Measurements from ENCODE around the gene SNAP91. TPM values are rescaled to one million over a fixed set of nuclear protein-coding genes. Genes with fewer than 3 reads are reported as not detected.
"Not testable (repeated sequence)": the region's sequence is repeated elsewhere in the genome, so short reads cannot be mapped to it uniquely, and the experiment has no call there.

SNAP91 gene
- total and polyA plus RNA-seq, 10 donors: 0.17 to 2.9 (median 1.5) TPM

DNA sequence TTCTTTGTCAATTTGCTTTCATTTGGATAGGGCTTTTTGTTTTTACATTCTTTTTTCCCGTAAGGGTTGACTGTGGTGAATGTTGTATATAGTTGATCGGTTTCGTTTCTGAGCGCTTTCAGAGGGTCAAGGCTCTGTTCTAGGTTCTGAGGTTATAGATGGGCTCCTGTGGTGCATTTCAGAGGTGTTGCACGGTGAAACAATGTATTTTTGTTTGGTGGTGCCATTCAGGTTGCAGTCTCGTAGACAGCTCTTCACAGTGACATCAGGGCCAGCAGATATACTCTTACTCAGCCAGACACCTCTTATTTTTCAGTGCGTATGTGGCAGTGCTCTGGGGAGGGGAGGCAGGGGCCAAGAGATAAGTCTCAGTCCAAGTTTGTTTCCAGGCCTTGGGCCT lies 72.1 kb downstream of the SNAP91 start:
- 74 to 89% (median 84%) methylated on average over 7 of the region's 7 CpGs for WGBS, 5 donors

DNA sequence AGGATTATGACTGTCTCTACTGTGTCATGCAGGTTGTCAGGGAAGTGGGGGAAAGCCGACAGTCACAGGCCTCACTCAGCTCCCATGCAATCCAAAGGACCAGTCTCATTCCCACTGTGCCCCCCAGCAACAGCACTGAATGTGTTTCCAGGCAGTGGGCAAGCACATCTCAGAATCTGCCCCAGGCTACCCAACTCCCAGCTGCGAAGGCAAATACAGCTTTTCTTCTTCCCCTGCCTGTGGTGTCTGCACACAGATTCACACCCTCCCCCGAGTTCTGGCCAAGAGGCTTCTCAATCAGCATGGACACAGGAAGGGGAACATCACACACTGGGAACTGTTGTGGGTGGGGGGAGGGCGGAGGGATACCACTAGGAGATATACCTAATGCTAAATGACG lies 75.3 kb downstream of the SNAP91 start:
- H3K36me3 ChIP-seq: no peaks in the 10 kb centered on the region
- no peaks in the 10 kb centered on the region for H3K27me3 ChIP-seq (replicated peaks in 1 of 7)
- WGBS, 5 donors: 60 to 79% (median 67%) methylated on average over 5 of the region's 5 CpGs
- H3K9me3 ChIP-seq: no peaks in the 10 kb centered on the region
- intact Hi-C loops (cut with DNase I; ENCODE audit: low total_unique reads): no loop called here
- H3K27ac ChIP-seq: no peak overlapping the region
- H3K4me1 ChIP-seq: no peaks in the 10 kb centered on the region
- no peak overlapping the region for H3K4me3 ChIP-seq
- TF ChIP-seq POLR2AphosphoS5 (IDR thresholded peaks at IDR 0.05) (no peak), POLR2A (IDR thresholded peaks at IDR 0.05) (no peak)
- TF ChIP-seq, protein P1, sequence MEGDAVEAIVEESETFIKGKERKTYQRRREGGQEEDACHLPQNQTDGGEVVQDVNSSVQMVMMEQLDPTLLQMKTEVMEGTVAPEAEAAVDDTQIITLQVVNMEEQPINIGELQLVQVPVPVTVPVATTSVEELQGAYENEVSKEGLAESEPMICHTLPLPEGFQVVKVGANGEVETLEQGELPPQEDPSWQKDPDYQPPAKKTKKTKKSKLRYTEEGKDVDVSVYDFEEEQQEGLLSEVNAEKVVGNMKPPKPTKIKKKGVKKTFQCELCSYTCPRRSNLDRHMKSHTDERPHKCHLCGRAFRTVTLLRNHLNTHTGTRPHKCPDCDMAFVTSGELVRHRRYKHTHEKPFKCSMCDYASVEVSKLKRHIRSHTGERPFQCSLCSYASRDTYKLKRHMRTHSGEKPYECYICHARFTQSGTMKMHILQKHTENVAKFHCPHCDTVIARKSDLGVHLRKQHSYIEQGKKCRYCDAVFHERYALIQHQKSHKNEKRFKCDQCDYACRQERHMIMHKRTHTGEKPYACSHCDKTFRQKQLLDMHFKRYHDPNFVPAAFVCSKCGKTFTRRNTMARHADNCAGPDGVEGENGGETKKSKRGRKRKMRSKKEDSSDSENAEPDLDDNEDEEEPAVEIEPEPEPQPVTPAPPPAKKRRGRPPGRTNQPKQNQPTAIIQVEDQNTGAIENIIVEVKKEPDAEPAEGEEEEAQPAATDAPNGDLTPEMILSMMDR (IDR thresholded peaks at IDR 0.05 in 8 of 11, conservative IDR thresholded peaks at IDR 0.05 in 3 of 11): no peak
- no peak for DNase-seq

More for the DNA sequence above, 72.1 kb downstream of the SNAP91 start:
- no peak for DNase-seq
- no peak for TF ChIP-seq POLR2A (IDR thresholded peaks at IDR 0.05)
- TF ChIP-seq, protein P1 (IDR thresholded peaks at IDR 0.05 in 8 of 11, conservative IDR thresholded peaks at IDR 0.05 in 3 of 11): no peak
- no peak for TF ChIP-seq POLR2AphosphoS5 (IDR thresholded peaks at IDR 0.05)
- H3K9me3 ChIP-seq: no peaks in the 10 kb centered on the region
- H3K27me3 ChIP-seq (replicated peaks in 1 of 7): no peaks in the 10 kb centered on the region
- no peak overlapping the region for H3K27ac ChIP-seq
- no peaks in the 10 kb centered on the region for H3K36me3 ChIP-seq
- intact Hi-C loops (cut with DNase I; ENCODE audit: low total_unique reads): no loop called here
- no peaks in the 10 kb centered on the region for H3K4me1 ChIP-seq
- no peak overlapping the region for H3K4me3 ChIP-seq

DNA sequence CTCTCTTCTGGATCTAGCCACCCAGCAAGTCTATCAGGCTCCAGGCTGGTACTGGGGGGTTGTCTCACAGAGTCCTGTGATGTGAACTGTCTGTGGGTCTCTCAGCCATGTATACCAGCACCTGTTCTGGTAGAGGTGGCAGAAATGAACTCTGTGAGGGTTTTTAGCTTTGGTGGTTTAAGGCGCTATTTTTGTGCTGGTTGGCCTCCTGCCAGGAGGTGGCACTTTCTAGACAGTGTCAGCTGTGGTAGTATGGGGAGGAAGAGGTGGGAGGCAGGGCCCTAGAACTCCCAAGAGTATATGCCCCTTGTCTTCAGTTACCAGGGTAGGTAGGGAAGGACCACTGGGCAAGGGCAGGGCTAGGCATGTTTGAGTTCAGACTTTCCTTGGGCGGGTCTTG lies 75.8 kb downstream of the SNAP91 start:
- no peak for TF ChIP-seq POLR2A (IDR thresholded peaks at IDR 0.05)
- TF ChIP-seq, protein P1 (IDR thresholded peaks at IDR 0.05 in 8 of 11, conservative IDR thresholded peaks at IDR 0.05 in 3 of 11): no peak
- TF ChIP-seq POLR2AphosphoS5 (IDR thresholded peaks at IDR 0.05): no peak
- no peaks in the 10 kb centered on the region for H3K9me3 ChIP-seq
- no peaks in the 10 kb centered on the region for H3K36me3 ChIP-seq
- H3K4me3 ChIP-seq: no peak overlapping the region
- H3K27ac ChIP-seq: no peak overlapping the region
- H3K4me1 ChIP-seq: no peaks in the 10 kb centered on the region
- intact Hi-C loops (cut with DNase I; ENCODE audit: low total_unique reads): no loop called here
- no peaks in the 10 kb centered on the region for H3K27me3 ChIP-seq (replicated peaks in 1 of 7)
- 63 to 79% (median 69%) methylated on average over 2 of the region's 2 CpGs for WGBS, 5 donors
- DNase-seq: no peak

DNA sequence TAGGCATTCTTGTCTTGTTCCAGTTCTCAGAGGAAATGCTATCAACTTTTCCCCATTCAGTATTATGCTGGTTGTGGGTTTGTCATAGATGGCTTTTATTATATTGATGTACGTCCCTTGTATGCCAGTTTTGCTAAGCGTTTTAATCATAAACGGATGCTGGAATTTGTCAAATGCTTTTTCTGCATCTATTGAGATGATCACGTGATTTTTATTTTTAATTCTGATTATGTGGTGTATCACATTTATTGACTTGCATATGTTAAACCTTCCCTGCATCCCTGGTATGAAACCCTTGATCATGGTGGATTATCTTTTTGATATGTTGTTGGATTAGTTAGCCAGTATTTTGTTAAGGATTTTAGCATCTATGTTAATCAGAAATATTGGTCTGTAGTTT lies 79.0 kb downstream of the SNAP91 start:
- H3K27ac ChIP-seq; H3K27me3 ChIP-seq (replicated peaks in 1 of 7); H3K4me1 ChIP-seq; H3K36me3 ChIP-seq; H3K9me3 ChIP-seq; H3K4me3 ChIP-seq; intact Hi-C loops (cut with DNase I; ENCODE audit: low total_unique reads); DNase-seq: not testable (repeated sequence)
- 86 to 95% (median 91%) methylated on average over 4 of the region's 4 CpGs for WGBS, 5 donors

Data from spleen (tissue), 11 donors.